Right ventricle myocardium superior (tissue), 1 donor: ENCODE data around the gene LRP2. TPM values are rescaled to one million over a fixed set of nuclear protein-coding genes. Genes with fewer than 3 reads are reported as not detected.
"Not testable (repeated sequence)": the region's sequence is repeated elsewhere in the genome, so short reads cannot be mapped to it uniquely, and the experiment has no call there.

Experiments used
- ATAC-seq: fragments of 200-7000 bp; cut with Tn5 transposase; one replicate; pipeline ENCODE4 v1.9.1; 2020; ENCODE audit warnings: mild to moderate bottlenecking; ENCODE audit not compliant: poor library complexity
- DNase-seq: peaks from one replicate; pipeline ENCODE4 v3.0.0-alpha.2; 2020
- intact Hi-C: fragments of 100-400 bp; cut with DNase I; formaldehyde crosslinking; loops from one replicate; pipeline ENCODE4 v1.11.2; 2022
- long read RNA-seq: library from polyadenylated mRNA; unstranded; transcript quantifications from one replicate; pipeline ENCODE4 v2.0.0, GENCODE V29; 2021
- total RNA-seq: library from RNA; stranded (reverse); fragmentation: NEBNext Ultra II Directional; extraction: Animal tissue kit (Norgen Biotek cat#: 25700); gene quantifications from one replicate; pipeline ENCODE4 v1.2.1, GENCODE V29; 2021
- donor health status: DM: no; HTN: yes; CAD: no; lungs with severe emphysema.

Gene LRP2
- total RNA-seq, result not detected
- long read RNA-seq, result 0 reads

DNA sequence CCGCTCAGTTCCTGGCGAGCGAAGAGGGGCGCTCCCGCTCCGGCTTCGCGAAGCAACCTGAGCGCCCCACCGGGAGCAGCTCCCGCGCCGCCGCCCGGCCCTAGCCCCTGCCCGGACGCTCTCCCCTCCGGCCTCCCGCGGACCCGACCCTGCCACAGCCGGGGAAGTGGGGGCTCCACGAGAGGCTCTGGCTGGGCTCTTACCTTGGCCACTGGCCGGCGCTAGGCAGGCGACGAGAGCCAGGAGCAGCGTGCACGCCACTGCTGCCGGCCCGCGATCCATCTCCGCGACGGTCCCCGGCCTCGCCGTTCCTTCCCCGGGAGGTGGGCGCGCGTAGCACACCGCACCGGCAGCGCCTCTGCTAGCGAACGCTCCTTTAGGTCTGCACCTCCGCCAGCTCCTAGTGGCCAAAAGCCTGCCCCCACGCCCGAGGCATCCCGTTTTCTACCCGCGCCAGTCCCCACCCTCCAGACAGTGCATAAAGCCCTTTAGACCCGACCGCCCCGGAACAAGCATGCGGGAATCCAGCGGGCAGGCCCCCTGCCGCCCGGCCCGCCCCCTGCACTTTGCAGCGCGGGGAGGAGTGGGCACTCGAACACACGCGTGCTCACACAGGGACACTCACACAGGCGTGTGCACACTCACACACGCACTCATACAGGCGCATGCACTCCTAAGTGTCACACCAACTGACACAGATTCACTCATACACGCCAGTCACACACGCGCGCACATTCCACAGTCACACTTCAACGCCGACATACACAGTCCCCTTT is at the start of gene LRP2:
Gene LRP2 (minus strand): TSS at position 417 of the 776 bp plus-strand sequence. CDS start 135 bp downstream, at position 282.
- no peak for DNase-seq
- peak; percentile 18 for ATAC-seq

DNA sequence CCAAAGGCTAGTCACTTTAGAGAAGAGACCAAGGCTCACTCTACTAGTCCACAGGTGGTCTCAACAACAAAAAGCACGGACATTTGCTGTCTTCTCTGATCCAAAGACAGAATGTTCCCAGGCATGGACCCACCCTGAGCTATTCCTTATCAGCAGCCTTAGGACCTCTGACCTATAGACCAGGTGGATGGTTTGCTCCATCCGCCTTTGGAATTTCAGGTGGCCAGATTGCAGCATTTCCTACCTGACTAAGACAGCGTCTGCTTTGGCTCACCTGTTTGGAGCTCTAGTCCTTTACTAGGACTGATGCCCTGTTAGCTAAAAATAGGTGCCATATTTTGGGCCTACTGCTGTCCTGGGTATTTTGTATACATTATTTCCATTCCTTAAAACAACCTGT is 44.6 kb upstream of the LRP2 start:
- intact Hi-C loops, result no loop called here
- DNase-seq, result no peak
- no peak for ATAC-seq

More for the DNA sequence above, at the start of gene LRP2:
- intact Hi-C loops, result no loop called here

DNA sequence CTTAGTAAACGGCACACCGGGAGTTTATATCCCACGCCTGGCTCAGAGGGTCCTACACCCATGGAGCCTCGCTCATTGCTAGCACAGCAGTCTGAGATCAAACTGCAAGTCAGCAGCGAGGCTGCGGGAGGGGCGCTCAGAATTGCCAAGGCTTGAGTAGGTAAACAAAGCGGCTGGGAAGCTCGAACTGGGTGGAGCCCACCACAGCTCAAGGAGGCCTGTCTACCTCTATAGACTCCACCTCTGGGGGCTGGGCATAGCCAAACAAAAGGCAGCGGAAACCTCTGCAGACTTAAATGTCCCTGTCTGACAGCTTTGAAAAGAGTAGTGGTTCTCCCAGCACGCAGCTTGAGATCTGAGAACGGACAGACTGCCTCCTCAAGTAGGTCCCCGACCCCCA is 37.2 kb upstream of the LRP2 start:
- DNase-seq, intact Hi-C loops, ATAC-seq: not testable (repeated sequence)

DNA sequence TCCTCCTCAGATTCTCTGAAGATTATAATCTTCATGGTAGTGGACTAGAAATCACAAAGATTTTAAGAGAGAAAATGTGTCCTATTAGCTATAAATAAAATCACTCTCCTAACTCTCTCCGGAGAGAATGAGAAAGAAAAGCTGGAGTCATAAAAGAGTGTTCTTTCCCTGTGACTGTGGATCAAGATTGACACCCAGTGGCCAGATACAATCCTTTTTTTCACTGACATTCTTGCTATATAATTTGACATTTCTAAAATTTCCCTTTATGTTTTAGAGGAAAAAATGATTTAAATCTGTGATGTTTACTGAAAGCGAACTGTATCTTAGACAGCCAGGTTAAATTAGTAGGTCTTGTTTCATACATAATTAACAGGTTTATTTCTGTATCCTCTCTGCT is 35.4 kb upstream of the LRP2 start:
- DNase-seq, result no peak
- intact Hi-C loops, result no loop called here
- no peak for ATAC-seq

DNA sequence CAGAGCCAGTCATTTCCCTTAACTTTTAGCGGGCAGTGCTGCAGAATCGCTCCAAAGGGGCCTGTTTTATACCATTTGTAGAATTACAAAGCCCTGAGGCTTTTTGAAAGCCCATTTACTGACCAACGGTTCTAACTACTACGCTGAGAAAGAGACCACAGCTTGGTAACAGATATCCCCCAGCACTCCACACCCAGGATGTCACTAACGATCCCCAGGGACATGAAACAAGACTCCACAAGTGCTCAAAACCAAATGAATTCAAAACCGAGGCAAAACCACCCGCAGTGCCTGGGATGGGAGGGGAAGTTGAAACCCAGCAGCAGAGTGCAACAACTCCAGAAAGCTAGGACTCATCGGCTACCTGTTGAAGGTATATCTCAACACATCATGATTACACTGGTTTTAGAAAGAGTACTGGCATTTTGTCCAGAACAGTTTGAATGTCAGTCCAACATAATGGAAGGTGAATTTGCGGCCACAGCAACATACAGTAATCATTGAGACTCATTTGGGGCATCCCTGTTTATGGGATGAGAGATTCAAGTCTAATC is 33.6 kb upstream of the LRP2 start:
- intact Hi-C loops, result no loop called here
- DNase-seq (no peak), ATAC-seq (no peak)

DNA sequence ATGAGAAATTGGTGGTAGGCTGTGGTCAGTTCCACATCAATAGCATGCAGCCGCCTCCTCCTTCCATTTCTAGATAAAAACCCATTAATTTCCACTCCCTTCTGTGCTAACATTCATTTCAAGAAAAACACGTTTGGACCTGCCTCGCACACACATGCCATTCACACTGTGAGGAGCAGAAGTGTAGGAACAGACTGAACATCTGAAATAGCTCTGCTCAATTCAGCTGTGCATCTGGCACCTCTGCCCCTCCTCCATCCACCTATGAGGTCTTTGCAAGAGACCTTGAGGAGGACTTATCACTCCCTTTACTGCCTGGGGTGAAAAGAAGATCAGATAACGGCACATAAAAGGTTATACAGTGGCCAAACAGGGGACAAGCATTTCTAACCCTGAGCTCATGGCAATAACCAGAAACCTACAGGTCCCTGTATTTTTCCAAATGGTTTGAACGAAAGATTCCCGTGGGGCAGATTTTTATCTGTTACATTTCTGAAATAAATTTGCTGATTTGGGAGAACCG is 30.8 kb upstream of the LRP2 start:
- ATAC-seq, result no peak
- intact Hi-C loops, result no loop called here
- DNase-seq, result no peak

DNA sequence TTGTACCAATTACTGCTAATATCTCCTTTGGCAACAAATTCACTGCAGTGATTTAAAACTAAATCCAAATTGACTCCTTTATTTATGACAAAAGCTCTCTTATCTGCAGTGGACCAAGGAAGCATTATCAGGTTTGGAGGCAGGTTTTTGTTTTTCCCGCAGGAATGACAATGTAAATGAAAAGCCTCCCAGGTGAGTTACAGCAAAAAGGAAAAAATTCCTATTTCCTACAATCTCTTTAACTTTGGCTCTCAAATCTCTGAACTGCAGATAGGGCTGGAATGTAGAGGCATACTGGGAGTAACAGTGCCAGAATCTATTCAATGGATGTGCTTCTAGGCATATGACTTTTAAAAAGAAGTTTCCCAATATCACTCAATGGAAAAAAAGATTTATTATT is 28.9 kb upstream of the LRP2 start:
- intact Hi-C loops, result no loop called here
- no peak for ATAC-seq

DNA sequence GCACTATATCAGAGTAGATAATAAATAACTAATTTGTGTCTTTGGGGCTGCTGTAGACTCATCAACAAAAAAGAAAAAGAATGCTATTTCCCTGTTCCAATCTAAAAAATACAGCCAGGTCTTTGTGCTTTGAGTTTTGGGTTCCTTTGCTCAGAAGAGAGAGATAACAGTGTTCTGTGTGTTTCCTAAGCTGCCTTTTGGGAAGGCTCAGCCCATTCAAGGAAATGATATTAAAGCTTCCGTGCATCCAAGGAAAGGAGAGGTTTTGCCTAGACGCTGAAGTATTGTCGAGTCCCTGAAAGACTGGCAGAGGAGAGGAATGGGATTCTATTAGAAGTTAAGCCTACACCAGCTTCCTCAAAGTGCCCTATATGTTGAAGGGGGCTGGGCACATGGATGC is 25.8 kb upstream of the LRP2 start:
- ATAC-seq (no peak), DNase-seq (no peak)
- intact Hi-C loops, result no loop called here

More for the DNA sequence above, 28.9 kb upstream of the LRP2 start:
- no peak for DNase-seq

DNA sequence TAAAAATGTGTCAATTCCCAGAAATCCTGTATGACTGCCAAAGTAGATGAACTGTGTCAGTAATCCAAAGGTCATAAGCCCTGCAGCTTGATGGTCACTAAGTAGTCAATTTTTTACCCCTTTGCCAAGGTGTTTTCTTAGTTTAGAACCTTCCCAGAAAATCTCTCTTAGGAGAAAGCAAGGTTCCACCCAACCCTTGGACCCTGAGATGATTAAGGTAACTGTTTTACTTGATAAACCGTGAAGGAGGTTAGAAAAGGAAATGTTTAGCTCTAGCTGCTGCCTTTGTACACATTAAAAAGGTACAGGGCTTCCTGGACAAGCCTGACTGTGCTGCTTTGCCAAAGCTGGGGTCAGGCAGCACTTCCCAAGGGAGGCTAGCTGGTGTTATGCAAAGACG is 24.4 kb upstream of the LRP2 start:
- intact Hi-C loops, result no loop called here
- no peak for DNase-seq
- no peak for ATAC-seq

DNA sequence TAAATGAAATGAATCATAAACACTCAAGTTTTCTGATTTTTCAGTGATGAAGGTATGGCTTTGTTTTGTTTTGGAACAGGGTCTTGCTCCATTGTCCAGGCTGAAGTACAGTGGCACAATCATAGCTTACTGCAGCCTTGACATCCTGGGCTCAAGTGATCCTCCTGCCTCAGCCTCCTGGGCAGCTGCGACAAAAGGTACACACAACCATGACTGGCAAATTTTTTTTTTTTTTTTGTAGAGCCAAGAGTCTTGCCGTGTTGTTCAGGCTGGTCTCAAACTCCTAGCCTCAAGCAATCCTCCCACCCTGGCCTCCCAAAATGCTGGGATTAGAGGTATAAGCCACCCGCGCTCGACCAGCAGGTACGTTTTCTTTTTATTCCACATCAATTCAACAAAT is 22.5 kb upstream of the LRP2 start:
- ATAC-seq, result no peak
- intact Hi-C loops, result no loop called here
- DNase-seq, result no peak

DNA sequence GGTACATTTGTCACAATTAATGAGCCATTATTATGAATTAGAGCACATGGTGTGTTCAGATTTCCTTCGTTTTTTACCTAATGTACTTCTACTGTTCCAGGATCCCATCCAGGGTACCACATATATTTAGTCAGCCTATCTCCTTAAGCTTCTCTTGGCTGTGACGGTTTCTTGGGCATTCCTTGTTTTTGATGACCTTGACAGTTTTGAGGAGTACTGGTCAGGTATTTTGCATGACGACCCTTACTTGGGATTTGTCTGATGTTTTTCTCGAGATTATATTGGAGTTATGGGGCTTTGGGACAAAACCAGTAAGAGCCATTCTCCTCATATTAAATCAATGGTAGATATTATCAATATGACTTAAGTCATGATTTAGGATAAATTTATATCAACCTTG is 10.2 kb upstream of the LRP2 start:
- DNase-seq (no peak), ATAC-seq (no peak)
- intact Hi-C loops, result no loop called here

DNA sequence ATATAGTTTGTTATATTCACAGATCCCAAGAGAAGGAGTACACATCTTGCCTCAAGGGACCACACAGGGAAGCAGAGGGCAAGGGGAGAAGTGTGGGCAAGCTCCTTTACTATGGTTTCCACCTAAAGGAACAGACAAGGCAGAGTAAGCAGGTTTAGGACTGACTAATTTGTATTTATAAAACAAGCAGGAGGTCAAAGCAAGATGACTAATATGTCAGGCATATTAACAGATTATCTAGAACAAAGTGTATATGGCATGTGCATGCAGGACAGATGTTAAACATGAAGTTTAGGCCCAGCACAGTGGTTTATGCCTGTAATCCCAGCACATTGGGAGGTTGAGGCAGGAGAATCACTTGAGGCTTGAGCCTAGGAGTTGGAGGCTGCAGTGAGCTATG is 3.7 kb upstream of the LRP2 start:
- ATAC-seq, result no peak
- intact Hi-C loops, result no loop called here
- DNase-seq, result no peak

DNA sequence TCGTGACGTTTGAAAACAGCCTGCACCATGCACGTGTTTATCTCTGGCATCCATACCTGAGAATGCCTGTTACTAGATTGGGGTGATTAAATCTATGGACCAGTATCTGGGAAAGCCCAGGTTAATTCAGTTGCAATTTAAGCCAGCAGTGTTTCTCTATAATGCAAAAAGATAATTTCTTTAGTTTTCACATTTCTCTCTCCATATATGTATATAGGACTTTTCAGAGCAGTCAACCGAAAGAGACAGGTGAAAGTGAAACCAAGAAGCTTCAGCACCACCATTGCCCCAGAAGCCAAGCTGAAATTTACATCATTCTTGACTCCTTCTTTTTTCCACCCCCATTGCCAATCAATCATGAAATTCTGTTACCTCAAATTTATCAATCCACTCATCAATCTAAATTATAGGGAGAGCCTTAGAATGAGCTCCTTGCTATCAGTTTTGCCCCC is 2.7 kb upstream of the LRP2 start:
- DNase-seq (no peak), ATAC-seq (no peak)
- intact Hi-C loops, result no loop called here

DNA sequence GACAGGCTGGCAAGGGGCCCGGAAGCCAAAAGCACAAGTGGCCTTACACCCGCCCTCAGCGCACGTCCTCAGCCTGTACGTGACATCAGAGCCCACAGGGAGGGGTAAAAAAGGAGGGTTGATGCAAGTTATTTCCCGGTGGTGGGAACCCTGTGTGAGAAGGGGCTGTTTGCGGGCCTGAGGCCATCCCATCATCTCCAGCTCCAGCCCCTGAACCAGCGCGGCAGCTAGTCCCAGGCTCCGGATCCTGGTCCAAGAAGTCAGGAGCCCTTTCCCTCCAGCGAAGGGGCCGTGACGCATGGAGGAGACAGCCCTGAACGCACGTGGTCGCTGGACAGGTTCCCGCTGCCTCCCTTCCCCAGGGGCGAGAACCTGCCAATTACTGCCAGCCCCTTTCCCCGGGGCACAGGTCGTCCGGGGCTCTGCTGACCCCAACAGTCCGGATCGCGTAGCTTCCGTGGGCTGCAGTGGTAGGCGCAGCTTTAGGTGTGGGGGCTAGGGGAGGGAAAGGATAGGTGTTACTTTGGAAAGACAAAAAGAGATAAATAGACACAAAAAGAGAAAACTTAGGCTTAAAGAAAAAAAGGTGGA is 1.3 kb upstream of the LRP2 start:
- intact Hi-C loops, result no loop called here
- ATAC-seq (peak; percentile 30), DNase-seq (peak; percentile 48)

DNA sequence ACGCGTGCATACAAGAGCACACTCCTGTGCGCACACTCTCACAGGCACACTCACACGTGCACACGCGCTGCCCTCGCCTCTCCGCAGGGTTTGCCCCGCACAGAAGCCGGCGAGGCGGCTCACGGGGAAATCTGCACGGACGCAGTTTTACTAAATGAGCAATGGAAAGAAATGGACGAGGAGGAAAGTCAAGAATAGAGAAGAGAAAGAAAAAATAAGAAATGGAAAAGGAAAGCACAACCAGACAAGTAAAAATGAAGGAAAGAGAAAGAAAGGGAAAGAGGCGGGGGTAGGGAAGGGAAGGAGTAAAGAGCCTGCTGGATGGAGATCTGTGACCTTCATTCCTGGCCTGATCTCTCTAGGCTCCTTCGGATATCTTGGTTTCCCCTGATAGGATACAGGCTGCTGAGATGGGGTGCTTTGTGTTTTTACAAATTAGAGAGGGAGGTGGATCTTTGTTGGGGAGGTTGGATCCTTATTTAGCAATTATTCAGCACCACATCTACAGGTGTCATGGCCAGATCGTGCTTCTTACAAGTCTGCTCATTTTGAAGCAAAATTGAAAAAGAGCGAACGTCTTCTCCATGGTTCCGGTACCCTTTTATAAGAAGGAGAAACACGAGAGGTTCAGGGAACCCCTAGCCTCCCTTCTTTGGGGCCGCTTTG is 693 bp upstream of the LRP2 start:
- ATAC-seq, result no peak
- no peak for DNase-seq
- intact Hi-C loops, result no loop called here

DNA sequence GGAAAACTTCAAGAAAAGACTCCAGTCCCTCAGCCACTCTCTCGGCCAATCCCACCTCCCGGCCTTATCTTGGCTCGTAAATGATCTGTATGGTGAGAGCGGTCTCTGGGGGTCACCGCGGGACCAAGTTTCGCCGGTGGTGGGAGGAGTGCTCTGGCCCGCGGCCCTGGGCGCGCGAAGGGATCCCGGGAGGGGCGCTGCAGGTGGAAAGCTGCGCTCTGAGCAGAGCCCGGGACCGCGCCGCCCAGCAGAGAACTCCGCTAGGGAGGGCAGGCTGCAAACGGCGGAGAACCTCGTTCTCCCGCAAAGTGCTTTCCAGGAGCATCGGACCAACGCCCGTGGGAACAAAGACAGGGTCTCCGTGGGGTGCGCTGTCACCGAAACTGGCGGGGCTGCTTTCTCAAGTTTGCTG is 622 bp downstream of the LRP2 start:
- peak; percentile 51 for ATAC-seq

DNA sequence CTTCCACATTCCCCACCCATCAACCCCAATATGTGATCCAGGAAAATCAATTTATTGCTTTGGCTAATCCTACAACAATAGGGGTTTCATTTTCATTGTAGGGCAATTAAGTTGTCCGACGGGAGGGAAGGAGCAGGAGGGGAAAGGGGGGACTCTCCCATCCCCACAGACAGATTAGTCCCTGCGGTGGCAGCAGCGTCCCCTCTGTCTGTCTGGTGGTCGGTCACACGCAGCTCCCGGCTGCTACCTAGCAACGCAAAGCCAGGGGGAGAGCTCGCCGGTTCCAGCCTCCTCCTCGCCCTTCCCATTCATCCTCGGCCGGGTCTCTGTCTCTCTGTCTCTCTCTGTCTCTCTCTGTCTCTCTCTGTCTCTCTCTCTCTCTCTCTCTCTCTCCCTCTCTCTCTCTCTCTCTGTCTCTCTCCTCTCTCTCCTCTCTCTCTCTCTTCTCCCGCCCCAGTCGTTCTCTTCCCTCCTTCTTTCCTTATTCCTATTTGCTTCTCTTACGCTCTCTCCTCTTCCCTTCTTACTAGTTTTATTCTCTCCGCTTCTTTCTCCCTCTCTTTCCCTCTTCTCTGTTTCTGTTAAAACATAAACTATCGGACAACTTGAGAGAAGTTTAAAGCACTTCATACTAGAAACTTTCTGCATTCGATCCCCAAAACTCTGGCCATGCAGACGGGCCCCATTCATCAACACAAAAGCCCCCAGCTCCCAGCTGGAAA is 1.2 kb downstream of the LRP2 start:
- intact Hi-C loops, result no loop called here
- no peak for ATAC-seq
- no peak for DNase-seq

More for the DNA sequence above, 622 bp downstream of the LRP2 start:
- intact Hi-C loops, result no loop called here
- no peak for DNase-seq

DNA sequence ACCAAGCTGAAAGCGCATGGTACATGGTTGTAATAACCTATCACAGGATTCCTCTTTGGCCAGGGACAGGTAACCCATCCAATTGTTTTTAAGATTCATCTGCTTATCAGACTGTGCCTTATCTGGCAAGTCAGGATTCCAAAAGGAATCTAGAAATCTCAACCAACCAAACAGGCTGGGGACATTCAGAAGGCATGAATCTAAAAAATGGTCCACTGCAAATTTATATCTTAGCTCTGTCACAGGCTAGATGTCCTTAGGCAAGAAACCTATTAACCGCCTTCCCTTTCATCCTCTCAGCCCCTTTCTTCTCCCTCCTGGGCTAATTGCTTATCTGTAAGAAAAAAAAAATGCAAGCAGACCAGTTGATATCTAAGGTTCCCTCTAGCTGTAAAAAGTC is 4.3 kb downstream of the LRP2 start:
- ATAC-seq, result no peak
- DNase-seq, result no peak
- intact Hi-C loops, result no loop called here

DNA sequence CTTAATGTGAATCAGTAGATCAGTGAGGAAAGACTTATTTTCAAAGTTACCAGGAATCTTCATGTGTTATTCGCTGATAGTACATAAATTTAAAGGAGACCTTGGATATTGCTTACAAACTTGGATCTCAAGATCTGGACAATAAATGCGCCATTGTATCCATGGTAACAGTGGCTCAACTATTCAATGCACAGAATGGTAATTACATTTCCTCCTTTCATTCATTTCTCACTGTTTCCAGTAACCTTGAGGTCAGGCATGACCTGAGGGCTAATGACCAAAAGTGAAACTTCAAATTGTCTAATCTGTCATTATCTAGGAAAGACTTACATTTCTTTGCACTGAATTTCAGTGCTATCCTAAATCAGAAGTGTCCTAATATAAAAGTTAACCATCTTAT is 8.1 kb downstream of the LRP2 start:
- no peak for DNase-seq
- intact Hi-C loops, result no loop called here
- ATAC-seq, result no peak
